Mesothelial cell of epicardium (in vitro differentiated cells): ENCODE data around the gene PFN3. TPM values are rescaled to one million over a fixed set of nuclear protein-coding genes. Genes with fewer than 3 reads are reported as not detected.
A peak's percentile ranks its signal among the peaks of the same experiment; 100 is the strongest.
"Not testable (repeated sequence)": the region's sequence is repeated elsewhere in the genome, so short reads cannot be mapped to it uniquely, and the experiment has no call there.

Experiments used
- DNase-seq, 2 experiments: peaks; one replicate each; pipeline ENCODE4 v3.0.0; 2021; ENCODE audit warnings: low spot score in 2 of 2; ENCODE audit not compliant: unreplicated experiment in 2 of 2
- H3K27ac Mint-ChIP-seq: 2 replicates; pipeline ENCODE4 v1.8.0; 2021; ENCODE audit warnings: mixed read lengths
- H3K27me3 Mint-ChIP-seq: 2 replicates; pipeline ENCODE4 v1.8.0; 2021; ENCODE audit warnings: low read depth, mixed read lengths
- H3K36me3 Mint-ChIP-seq: 2 replicates; pipeline ENCODE4 v1.8.0; 2021; ENCODE audit warnings: mixed read lengths
- H3K4me1 Mint-ChIP-seq: 2 replicates; pipeline ENCODE4 v1.8.0; 2021; ENCODE audit warnings: mixed read lengths
- H3K4me3 Mint-ChIP-seq: 2 replicates; pipeline ENCODE4 v1.8.0; 2021; ENCODE audit warnings: mild to moderate bottlenecking, moderate library complexity, mixed read lengths
- H3K9me3 Mint-ChIP-seq: 2 replicates; pipeline ENCODE4 v1.8.0; 2021; ENCODE audit warnings: mixed read lengths
- CTCF ChIP-seq: fragments of 200-600 bp; sonication (generic); IDR thresholded peaks from one replicate; pipeline ENCODE4 v1.5.0; 2021; ENCODE audit warnings: antibody characterized with exemption; ENCODE audit not compliant: unreplicated experiment
- total RNA-seq: library from RNA; stranded (reverse); gene quantifications from 3 replicates; pipeline ENCODE4 v1.2.1, GENCODE V29; 2021

The PFN3 gene
- total RNA-seq, 1 donor from 2014 or later = not detected

GRCh38 chr5:177362292-177362609, 38.2 kb downstream of the PFN3 start:
- H3K27me3 Mint-ChIP-seq = peaks cover 5% of the 10 kb centered on the region
- H3K36me3 Mint-ChIP-seq = no peaks in the 10 kb centered on the region
- no peak overlapping the region for H3K27ac Mint-ChIP-seq
- peaks cover 23% of the 10 kb centered on the region for H3K4me1 Mint-ChIP-seq
- no peaks in the 10 kb centered on the region for H3K9me3 Mint-ChIP-seq
- no peak for DNase-seq
- no peak for TF ChIP-seq CTCF
- H3K4me3 Mint-ChIP-seq = peak overlapping the region; percentile 77

- H3K27ac Mint-ChIP-seq = no peak overlapping the region
- no peak for DNase-seq
- H3K4me3 Mint-ChIP-seq = peak overlapping the region; percentile 77
- TF ChIP-seq CTCF = no peak
- H3K36me3 Mint-ChIP-seq = no peaks in the 10 kb centered on the region
- peaks cover 10% of the 10 kb centered on the region for H3K27me3 Mint-ChIP-seq
- no peaks in the 10 kb centered on the region for H3K9me3 Mint-ChIP-seq
- peaks cover 19% of the 10 kb centered on the region for H3K4me1 Mint-ChIP-seq
Measured at GRCh38 chr5:177361418-177362291, 38.8 kb downstream of the PFN3 start.

- not testable (repeated sequence) for H3K4me3 Mint-ChIP-seq, DNase-seq, H3K9me3 Mint-ChIP-seq, H3K36me3 Mint-ChIP-seq, H3K27ac Mint-ChIP-seq
- Mint-ChIP-seq H3K4me1 (peaks cover 13% of the 10 kb centered on the region), H3K27me3 (peaks cover 20% of the 10 kb centered on the region)
Measured at GRCh38 chr5:177360740-177361139, 39.7 kb downstream of the PFN3 start.

GRCh38 chr5:177359860-177360259, 40.6 kb downstream of the PFN3 start:
- Mint-ChIP-seq H3K4me1 (peaks cover 10% of the 10 kb centered on the region), H3K9me3 (peaks cover 4% of the 10 kb centered on the region), H3K4me3 (no peak overlapping the region), H3K27ac (no peak overlapping the region), H3K27me3 (peaks cover 24% of the 10 kb centered on the region), H3K36me3 (no peaks in the 10 kb centered on the region)
- DNase-seq = no peak
- no peak for TF ChIP-seq CTCF

- H3K4me3 Mint-ChIP-seq = no peak overlapping the region
- H3K4me1 Mint-ChIP-seq = peaks cover 10% of the 10 kb centered on the region
- TF ChIP-seq CTCF = no peak
- H3K27ac Mint-ChIP-seq = no peak overlapping the region
- H3K36me3 Mint-ChIP-seq = no peaks in the 10 kb centered on the region
- H3K9me3 Mint-ChIP-seq = peaks cover 8% of the 10 kb centered on the region
- peaks cover 28% of the 10 kb centered on the region for H3K27me3 Mint-ChIP-seq
- DNase-seq = no peak
Measured at GRCh38 chr5:177359451-177359851, 41.0 kb downstream of the PFN3 start.

- peaks cover 32% of the 10 kb centered on the region for H3K27me3 Mint-ChIP-seq
Measured at GRCh38 chr5:177358370-177358819, 42.1 kb downstream of the PFN3 start.

More at GRCh38 chr5:177358370-177358819, 42.1 kb downstream of the PFN3 start:
- H3K36me3 Mint-ChIP-seq = no peaks in the 10 kb centered on the region
- no peak overlapping the region for H3K4me3 Mint-ChIP-seq
- DNase-seq = no peak
- no peak overlapping the region for H3K27ac Mint-ChIP-seq
- H3K4me1 Mint-ChIP-seq = peaks cover 10% of the 10 kb centered on the region
- H3K9me3 Mint-ChIP-seq = peaks cover 9% of the 10 kb centered on the region
- no peak for TF ChIP-seq CTCF
